ENCODE data around the gene SCUBE1. TPM values are rescaled to one million over a fixed set of nuclear protein-coding genes. Genes with fewer than 3 reads are reported as not detected.

Gene SCUBE1
- total RNA-seq, 1 donor from 2014 or later = 2.9 TPM

DNA sequence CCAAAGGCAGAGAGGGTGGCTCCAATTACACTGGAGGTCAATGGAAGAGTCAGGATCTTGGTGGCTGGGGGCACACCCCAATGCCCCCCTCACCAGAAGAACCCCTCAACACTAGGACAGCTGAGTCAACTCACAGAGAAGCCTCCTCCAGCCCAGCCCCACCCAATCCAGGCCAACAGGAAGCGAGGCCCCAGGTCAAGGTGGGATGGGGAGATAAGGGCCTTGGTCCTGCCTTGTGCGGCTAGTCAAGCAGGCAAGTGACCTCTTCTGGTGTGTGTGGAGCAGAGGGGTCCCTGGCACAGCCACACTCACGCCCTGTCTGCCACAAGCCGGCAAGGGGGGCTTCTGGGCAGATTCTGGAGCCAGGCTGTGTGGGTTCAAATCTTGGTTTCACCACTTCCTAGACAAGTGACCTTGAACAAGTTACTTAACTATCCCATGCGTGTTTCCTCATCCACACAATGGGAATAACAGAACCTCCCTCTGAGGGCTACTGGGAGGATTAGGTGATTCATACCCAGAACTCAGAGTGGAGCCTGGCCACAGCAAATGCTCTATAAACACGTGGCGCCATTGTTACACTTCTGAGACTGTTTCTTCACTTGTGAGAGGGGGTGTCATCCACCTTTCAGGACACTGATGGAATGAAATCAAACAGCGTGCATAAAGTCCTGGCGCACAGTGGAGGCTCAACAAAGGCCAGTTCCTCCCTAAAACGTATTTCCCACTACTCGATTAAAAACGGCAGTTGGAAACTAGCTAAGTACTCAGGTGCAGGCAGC is 159.5 kb downstream of the SCUBE1 start:
- TF ChIP-seq, protein P1, sequence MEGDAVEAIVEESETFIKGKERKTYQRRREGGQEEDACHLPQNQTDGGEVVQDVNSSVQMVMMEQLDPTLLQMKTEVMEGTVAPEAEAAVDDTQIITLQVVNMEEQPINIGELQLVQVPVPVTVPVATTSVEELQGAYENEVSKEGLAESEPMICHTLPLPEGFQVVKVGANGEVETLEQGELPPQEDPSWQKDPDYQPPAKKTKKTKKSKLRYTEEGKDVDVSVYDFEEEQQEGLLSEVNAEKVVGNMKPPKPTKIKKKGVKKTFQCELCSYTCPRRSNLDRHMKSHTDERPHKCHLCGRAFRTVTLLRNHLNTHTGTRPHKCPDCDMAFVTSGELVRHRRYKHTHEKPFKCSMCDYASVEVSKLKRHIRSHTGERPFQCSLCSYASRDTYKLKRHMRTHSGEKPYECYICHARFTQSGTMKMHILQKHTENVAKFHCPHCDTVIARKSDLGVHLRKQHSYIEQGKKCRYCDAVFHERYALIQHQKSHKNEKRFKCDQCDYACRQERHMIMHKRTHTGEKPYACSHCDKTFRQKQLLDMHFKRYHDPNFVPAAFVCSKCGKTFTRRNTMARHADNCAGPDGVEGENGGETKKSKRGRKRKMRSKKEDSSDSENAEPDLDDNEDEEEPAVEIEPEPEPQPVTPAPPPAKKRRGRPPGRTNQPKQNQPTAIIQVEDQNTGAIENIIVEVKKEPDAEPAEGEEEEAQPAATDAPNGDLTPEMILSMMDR (IDR thresholded peaks at IDR 0.05) = no peak
- Histone ChIP-seq H3K27ac (no peak overlapping the region), H3K9me3 (no peaks in the 10 kb centered on the region), H3K36me3 (peaks cover 21 to 23% of the 10 kb centered on the region in 2 donors), H3K27me3 (no peaks in the 10 kb centered on the region), H3K4me1 (peaks cover 0 to 19% of the 10 kb centered on the region in 2 donors), H3K4me3 (no peak overlapping the region)
- DNase-seq (ENCODE audit: low spot score in 2 of 2) = no peak
- intact Hi-C loops (cut with DNase I) = loop anchor here (10.0 kb wide), 1 partner anchor 1109 kb away; the partner anchor contains the start of genes NAGA, PHETA2 and SMDT1

DNA sequence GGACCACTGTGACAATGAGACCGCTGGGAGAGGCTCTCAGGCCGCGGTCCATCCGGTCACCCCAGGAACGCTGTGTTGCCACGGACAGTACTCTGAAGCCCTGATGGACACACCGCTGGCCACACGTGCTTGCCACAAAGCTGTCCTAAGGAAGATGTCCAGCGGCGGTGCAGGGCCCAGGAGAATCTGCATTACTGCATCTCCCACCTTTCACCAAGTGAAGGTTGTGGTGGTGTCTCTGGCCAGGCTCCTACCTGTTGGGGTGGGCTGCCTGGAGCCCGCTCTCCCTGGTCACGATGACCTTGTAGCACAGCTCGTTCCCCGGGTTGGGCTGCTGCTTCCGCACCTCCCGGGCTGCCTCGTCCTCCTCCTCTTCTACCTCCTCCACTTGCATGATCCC is 160.4 kb downstream of the SCUBE1 start:
- no peaks in the 10 kb centered on the region for H3K9me3 ChIP-seq
- intact Hi-C loops (cut with DNase I) = loop anchor here (10.0 kb wide), 1 partner anchor 1108 kb away; the partner anchor contains the start of genes NAGA, PHETA2 and SMDT1
- no peak overlapping the region for H3K27ac ChIP-seq
- peaks cover 0 to 14% of the 10 kb centered on the region in 2 donors for H3K4me1 ChIP-seq
- TF ChIP-seq, protein P1 (IDR thresholded peaks at IDR 0.05) = no peak
- H3K4me3 ChIP-seq = no peak overlapping the region
- DNase-seq (ENCODE audit: low spot score in 2 of 2) = no peak
- no peaks in the 10 kb centered on the region for H3K27me3 ChIP-seq
- H3K36me3 ChIP-seq = peaks cover 25 to 26% of the 10 kb centered on the region in 2 donors

DNA sequence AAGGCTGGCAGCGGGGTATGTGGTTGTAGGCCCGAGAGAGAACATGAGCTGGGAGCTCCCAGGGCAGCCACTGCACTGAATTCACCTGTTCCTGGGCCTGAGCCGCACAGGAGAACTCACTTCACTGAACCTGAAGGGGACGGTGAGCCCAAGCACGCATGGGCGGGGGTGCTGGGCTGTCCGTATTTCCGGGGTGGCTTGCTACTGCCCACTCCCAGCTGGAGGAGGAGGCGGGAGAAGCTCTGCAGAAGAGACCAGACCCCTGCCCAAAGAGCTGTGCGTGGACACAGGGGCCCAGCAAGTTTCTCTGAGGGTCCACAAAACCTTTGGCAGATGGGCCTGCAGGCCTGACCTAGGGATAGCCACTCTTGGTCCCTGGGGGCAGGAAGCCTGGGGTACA is 161.1 kb downstream of the SCUBE1 start:
- no peak overlapping the region for H3K27ac ChIP-seq
- H3K36me3 ChIP-seq = peaks cover 25 to 31% of the 10 kb centered on the region in 2 donors
- intact Hi-C loops (cut with DNase I) = loop anchor here (10.0 kb wide), 1 partner anchor 1107 kb away; the partner anchor contains the start of genes NAGA, PHETA2 and SMDT1
- TF ChIP-seq, protein P1 (IDR thresholded peaks at IDR 0.05) = no peak
- no peaks in the 10 kb centered on the region for H3K9me3 ChIP-seq
- H3K4me3 ChIP-seq = no peak overlapping the region
- peaks cover 0 to 13% of the 10 kb centered on the region in 2 donors for H3K4me1 ChIP-seq
- H3K27me3 ChIP-seq = no peaks in the 10 kb centered on the region
- no peak for DNase-seq (ENCODE audit: low spot score in 2 of 2)

DNA sequence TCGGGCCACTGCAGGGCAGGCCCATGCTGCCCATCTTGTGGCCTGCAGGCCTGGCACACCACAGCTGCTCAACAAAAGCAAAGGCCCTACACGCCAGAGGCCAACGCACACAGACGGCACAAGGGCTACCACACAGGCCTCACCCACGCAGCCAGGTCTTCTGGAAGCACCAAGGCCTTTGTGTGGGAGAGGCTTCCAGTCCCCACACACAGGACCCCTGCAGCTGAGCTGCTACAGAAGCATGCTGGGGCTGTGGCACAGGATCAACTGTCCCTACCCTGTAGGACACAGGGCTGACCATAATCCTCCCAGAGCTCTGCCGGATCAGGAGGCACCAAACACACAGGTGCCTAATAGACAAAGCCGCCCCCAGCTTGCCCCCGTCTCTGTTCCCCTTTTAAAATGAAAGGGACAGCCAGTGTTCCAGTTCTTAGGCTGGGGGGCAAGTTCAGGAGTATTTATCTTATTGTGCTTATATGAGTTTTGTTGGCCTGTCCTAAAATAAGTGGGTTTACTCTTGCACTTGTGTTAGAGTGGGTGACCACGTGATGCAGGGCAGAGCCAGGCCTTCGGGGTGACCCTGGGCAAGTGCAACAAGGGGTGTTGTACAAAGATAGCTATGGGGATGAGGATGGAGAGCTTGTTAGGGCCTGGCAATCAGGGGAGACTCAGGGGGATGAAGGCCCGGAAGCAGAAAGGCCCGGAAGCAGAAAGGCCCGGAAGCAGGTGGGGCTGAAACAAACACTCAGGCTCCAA is 161.7 kb downstream of the SCUBE1 start:
- Histone ChIP-seq H3K9me3 (no peaks in the 10 kb centered on the region), H3K27me3 (no peaks in the 10 kb centered on the region), H3K27ac (no peak overlapping the region), H3K4me1 (peaks cover 0 to 13% of the 10 kb centered on the region in 2 donors), H3K4me3 (no peak overlapping the region), H3K36me3 (peaks cover 25 to 31% of the 10 kb centered on the region in 2 donors)
- DNase-seq (ENCODE audit: low spot score in 2 of 2) = no peak
- TF ChIP-seq, protein P1 (IDR thresholded peaks at IDR 0.05) = no peak
- intact Hi-C loops (cut with DNase I) = loop anchor here (10.0 kb wide), 1 partner anchor 1107 kb away; the partner anchor contains the start of genes NAGA, PHETA2 and SMDT1

DNA sequence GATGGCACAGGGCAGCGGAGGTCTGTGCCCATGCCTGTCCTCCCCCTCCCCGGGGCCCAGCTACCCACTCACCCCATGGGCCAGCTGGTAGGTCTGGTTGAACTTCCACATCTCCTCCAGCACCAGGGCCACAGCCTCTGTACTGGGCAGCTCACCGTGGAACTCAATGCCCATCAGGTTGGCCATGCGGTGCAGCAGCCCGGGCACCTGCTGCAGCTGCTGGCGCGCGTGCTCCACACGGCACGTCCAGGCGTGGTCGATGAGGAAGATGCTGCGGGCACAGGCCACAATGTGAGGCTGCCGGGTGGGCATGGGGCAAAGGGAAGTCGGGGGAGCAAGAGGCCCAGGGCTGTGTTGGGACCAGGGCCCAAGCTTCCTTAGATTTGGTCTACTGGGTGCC is 162.5 kb downstream of the SCUBE1 start:
- Histone ChIP-seq H3K9me3 (no peaks in the 10 kb centered on the region), H3K27me3 (no peaks in the 10 kb centered on the region), H3K36me3 (peaks cover 25 to 38% of the 10 kb centered on the region in 2 donors), H3K27ac (no peak overlapping the region), H3K4me3 (no peak overlapping the region), H3K4me1 (peaks cover 0 to 4% of the 10 kb centered on the region in 2 donors)
- intact Hi-C loops (cut with DNase I) = loop anchor here (10.0 kb wide), 1 partner anchor 1106 kb away; the partner anchor contains the start of genes NAGA, PHETA2 and SMDT1
- DNase-seq (ENCODE audit: low spot score in 2 of 2) = no peak
- TF ChIP-seq, protein P1 (IDR thresholded peaks at IDR 0.05) = no peak
